BE2C (cell line): Measurements from ENCODE around the gene RHOJ.
"Not testable (repeated sequence)": the region's sequence is repeated elsewhere in the genome, so short reads cannot be mapped to it uniquely, and the experiment has no call there.

Experiments
- DNase-seq: peaks from one replicate; pipeline ENCODE4 v3.0.0-alpha.2; 2020
- H3K27me3 ChIP-seq: fragments of 250-450 bp; sonication (Bioruptor Pico); 2 replicates; pipeline ENCODE4 v1.5.1; 2020; ENCODE audit warnings: mild to moderate bottlenecking
- H3K36me3 ChIP-seq: fragments of 250-450 bp; sonication (Bioruptor Pico); 2 replicates; pipeline ENCODE4 v1.5.1; 2020; ENCODE audit warnings: mild to moderate bottlenecking
- H3K4me1 ChIP-seq: fragments of 250-450 bp; sonication (Bioruptor Pico); 2 replicates; pipeline ENCODE4 v1.5.1; 2020
- H3K4me3 ChIP-seq: 2 replicates; pipeline ENCODE4 v1.5.1; 2011; ENCODE audit warnings: low read depth, low read length
- H3K9me3 ChIP-seq: fragments of 250-450 bp; sonication (Bioruptor Pico); 2 replicates; pipeline ENCODE4 v1.5.1; 2020
- TF ChIP-seq, protein P1 (sequence below): IDR thresholded peaks from 2 replicates; pipeline ENCODE4 v1.5.1; 2012; ENCODE audit warnings: mild to moderate bottlenecking, low read depth, low read length

RHOJ gene

DNA sequence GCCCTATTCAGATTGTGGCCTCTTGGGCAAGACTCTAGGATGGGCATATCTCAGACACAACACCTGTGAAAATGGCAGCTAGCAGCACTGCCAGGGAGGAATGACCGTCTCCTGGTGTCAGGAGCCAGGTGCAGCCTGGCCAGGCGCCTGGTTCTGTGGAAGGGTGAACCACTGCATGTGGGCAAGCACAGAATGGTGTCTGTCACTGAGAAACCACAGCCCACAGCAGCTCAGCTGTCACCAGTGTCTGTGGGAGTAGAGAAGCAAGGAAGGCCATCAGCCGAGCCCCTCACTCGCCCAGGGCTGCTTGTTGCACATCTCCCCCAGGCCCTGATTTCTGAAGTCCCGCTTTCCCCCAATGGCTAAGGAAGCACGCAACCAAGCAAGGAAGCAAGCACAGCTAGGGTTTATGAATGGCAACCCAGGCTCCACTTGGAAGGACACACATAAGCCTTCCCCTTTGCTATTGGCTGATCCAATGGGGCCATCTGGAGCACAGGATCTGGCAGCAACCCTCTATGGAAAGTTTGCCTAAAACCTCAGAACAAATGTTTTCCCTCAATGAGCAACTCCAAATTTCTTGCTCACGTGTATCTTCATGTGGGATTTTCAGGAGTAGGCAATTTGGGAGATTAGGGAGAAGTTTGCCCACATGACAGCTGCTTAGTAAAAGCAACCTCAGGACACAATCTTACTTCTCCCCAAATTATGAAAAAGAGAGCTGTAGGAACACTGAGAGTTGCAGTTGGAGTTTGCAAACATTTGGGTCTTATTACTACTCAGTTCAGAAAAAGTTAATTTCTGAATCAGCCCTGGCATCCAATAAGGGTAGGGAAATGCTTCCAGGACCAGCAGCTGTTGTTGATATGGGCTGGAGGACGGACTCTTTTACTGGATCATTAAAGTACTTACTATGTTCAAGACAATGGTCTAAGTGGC is 69.7 kb downstream of the RHOJ start:
- Histone ChIP-seq H3K9me3 (no peaks in the 10 kb centered on the region), H3K4me1 (no peaks in the 10 kb centered on the region), H3K27me3 (peaks cover 9% of the 10 kb centered on the region; the same call in 1 of the 2 replicates), H3K4me3 (no peak overlapping the region), H3K36me3 (no peaks in the 10 kb centered on the region)
- no peak for DNase-seq
- TF ChIP-seq, protein P1, sequence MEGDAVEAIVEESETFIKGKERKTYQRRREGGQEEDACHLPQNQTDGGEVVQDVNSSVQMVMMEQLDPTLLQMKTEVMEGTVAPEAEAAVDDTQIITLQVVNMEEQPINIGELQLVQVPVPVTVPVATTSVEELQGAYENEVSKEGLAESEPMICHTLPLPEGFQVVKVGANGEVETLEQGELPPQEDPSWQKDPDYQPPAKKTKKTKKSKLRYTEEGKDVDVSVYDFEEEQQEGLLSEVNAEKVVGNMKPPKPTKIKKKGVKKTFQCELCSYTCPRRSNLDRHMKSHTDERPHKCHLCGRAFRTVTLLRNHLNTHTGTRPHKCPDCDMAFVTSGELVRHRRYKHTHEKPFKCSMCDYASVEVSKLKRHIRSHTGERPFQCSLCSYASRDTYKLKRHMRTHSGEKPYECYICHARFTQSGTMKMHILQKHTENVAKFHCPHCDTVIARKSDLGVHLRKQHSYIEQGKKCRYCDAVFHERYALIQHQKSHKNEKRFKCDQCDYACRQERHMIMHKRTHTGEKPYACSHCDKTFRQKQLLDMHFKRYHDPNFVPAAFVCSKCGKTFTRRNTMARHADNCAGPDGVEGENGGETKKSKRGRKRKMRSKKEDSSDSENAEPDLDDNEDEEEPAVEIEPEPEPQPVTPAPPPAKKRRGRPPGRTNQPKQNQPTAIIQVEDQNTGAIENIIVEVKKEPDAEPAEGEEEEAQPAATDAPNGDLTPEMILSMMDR: no peak

DNA sequence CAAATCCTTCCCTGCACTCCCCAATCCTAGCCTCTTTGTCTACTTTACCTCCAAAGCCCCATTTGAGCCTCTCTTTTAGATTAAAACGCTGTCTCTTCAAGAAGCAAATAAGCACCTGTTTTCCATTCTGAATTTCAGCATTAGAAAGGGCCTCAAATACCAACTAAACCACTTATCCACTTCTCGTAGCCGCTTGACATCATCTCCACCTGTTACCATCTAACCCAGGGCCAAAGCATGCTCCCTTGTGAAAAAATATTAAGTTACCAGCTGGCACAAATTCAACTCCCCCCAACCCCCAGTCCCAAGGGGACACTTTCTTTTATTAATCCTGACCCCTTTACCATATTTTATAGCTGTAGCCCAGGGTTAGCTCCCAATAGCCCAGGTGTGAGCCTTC is 71.4 kb downstream of the RHOJ start:
- no peak for DNase-seq

DNA sequence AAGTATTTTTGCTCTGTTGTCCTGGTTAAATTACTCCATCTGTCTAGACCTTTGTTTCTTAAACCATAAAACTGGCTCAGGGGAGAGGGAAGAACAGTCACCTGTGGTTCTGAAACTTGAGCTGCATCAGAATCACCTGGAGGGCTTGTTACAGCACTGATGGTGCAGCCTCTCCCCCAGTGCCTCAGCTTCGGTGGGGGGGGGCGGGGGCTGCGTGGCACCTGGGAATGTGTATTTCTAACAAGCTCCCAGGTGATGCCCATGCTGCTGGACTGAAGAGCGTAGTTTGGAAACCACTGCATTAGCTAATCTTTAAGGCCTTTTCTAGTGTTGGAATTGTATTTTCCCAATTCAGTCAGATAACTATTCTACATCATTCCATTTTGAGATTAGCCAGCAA is 71.8 kb downstream of the RHOJ start:
- no peak for DNase-seq
- Histone ChIP-seq H3K27me3 (0 out of 2 replicates have a peak, but pooled peaks cover 6% of the 10 kb centered on the region), H3K9me3 (no peaks in the 10 kb centered on the region), H3K4me1 (no peaks in the 10 kb centered on the region), H3K36me3 (no peaks in the 10 kb centered on the region), H3K4me3 (no peak overlapping the region)
- TF ChIP-seq, protein P1: no peak

More for the DNA sequence above, 71.4 kb downstream of the RHOJ start:
- no peaks in the 10 kb centered on the region for H3K36me3 ChIP-seq
- TF ChIP-seq, protein P1: no peak
- H3K4me1 ChIP-seq: no peaks in the 10 kb centered on the region
- H3K27me3 ChIP-seq: 0 out of 2 replicates have a peak, but pooled peaks cover 6% of the 10 kb centered on the region
- H3K9me3 ChIP-seq: no peaks in the 10 kb centered on the region
- H3K4me3 ChIP-seq: no peak overlapping the region

DNA sequence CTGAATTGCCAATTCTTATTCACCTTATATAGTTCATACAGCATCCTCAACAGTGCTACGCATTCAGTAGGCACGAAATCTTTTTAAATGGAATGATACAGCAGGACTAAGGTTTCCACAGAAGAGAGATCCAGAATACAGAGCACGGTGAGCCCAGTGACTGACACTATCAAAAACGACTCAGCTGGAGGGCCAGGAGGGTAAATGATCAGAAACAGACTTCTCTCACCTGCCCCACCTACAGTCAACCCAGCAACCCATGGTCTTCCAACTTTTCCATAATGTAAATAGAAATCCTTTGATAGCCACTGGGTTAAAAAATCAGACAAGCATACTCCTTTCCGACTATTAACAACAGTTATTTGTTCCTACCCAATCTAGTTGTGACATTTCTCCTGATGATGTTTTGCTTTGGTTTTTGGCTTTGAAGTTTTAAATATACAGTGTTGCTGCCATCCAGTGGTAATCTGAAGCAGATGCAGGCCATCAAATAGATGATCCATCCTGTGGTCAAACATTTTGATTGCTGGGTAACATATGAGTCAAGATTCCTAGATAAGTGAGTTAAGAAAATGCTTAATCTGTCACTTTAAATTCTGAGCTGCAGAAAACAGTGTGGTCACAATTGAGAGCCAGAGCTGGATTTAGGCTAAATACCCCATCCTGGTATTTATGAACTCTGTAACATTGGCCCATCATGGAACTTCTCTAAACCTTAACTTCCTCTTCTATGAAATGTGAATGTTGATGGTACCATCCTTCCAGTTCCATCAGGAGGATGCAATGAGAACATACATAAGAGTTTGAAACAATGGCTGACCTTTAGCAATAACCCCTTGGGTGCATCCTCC is 72.5 kb downstream of the RHOJ start:
- Histone ChIP-seq H3K36me3 (no peaks in the 10 kb centered on the region), H3K27me3 (peaks cover 7% of the 10 kb centered on the region), H3K4me3 (no peak overlapping the region), H3K9me3 (no peaks in the 10 kb centered on the region), H3K4me1 (no peaks in the 10 kb centered on the region)
- no peak for DNase-seq
- TF ChIP-seq, protein P1: peak; percentile 84

DNA sequence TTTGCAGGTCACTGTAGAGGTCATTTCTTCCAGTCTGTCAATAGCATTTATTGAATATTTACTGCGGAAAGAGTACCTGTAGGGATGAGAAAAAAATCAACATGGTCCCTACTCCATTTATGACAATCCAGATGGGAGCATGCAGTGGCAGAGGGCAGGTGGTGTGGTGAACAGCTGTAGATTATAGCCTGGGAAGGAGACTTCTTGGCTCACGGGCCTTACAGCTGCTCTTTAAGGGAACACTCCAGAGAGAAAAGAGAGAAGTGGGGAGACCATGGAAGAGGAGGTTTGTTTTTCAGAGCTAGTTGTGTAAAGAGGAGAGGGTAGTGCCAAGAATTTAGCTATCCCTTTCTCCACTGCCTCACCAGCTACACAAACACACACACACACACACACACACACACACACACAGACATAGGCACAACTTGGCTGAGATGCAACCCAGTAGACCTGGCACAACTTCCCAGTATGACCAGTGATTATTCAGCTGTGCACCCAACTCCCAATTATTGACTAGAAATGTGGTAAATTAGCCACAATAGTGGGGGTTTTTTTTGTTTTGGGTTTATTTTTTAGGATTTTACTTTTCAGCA is 73.4 kb downstream of the RHOJ start:
- no peaks in the 10 kb centered on the region for H3K36me3 ChIP-seq
- no peak overlapping the region for H3K4me3 ChIP-seq
- no peaks in the 10 kb centered on the region for H3K9me3 ChIP-seq
- no peaks in the 10 kb centered on the region for H3K4me1 ChIP-seq
- peaks cover 9% of the 10 kb centered on the region for H3K27me3 ChIP-seq
- DNase-seq: no peak
- TF ChIP-seq, protein P1: no peak

DNA sequence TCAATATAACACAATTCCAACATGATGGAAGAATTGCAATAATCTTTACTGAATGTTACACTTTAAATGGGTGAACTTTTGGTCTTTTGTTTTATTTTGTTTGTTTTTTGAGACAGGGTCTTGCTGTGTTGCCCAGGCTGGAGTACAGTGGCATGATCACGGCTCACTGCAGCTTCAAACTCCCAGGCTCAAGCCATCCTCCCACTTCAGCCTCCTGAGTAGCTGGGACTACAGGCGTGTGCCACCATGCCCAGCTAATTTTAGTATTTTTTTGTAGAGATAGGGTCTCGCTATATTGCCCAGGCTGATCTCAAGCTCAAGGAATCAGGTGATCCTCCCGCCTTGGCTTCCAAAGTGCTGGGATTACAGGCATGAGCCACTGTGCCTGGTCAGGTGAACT is 75.7 kb downstream of the RHOJ start:
- DNase-seq, H3K4me3 ChIP-seq, H3K9me3 ChIP-seq, H3K4me1 ChIP-seq, H3K36me3 ChIP-seq: not testable (repeated sequence)
- peaks cover 31% of the 10 kb centered on the region for H3K27me3 ChIP-seq
